WTC11 (cell line): ENCODE results near the gene LFNG. TPM values are rescaled to one million over a fixed set of nuclear protein-coding genes. Genes with fewer than 3 reads are reported as not detected.
A peak's percentile ranks its signal among the peaks of the same experiment; 100 is the strongest.

Source experiments
- ATAC-seq: fragments of 200-7000 bp; cut with Tn5 transposase; 2 replicates; pipeline ENCODE4 v1.10.0; 2021; ENCODE audit warnings: mild to moderate bottlenecking, moderate library complexity
- CTCF ChIA-PET: fragments of 300-600 bp; sonication (Branson Sonifier 250); formaldehyde crosslinking; loops from one replicate; lab custom pipeline; 2021; ENCODE audit warnings: antibody characterized with exemption; lab: Charles Lee
- POLR2A ChIA-PET: fragments of 350-600 bp; sonication (Branson Sonifier 250); formaldehyde crosslinking; loops from one replicate; lab custom pipeline; 2021; ENCODE audit warnings: antibody characterized with exemption; lab: Charles Lee
- DNase-seq: peaks from one replicate; pipeline ENCODE4 v3.0.0; 2021; ENCODE audit warnings: low spot score
- H3K27ac Mint-ChIP-seq: 2 replicates; pipeline ENCODE4 v1.8.0; 2021; ENCODE audit warnings: mixed read lengths
- H3K27me3 Mint-ChIP-seq: 2 replicates; pipeline ENCODE4 v1.8.0; 2021; ENCODE audit warnings: low read depth, mild to moderate bottlenecking, moderate library complexity, mixed read lengths
- H3K36me3 Mint-ChIP-seq: 2 replicates; pipeline ENCODE4 v1.8.0; 2021; ENCODE audit warnings: mixed read lengths
- H3K4me1 Mint-ChIP-seq: 2 replicates; pipeline ENCODE4 v1.8.0; 2022; ENCODE audit warnings: mixed read lengths
- H3K4me3 Mint-ChIP-seq: 2 replicates; pipeline ENCODE4 v1.8.0; 2021; ENCODE audit warnings: mild to moderate bottlenecking, moderate library complexity, mixed read lengths
- H3K9me3 Mint-ChIP-seq: 2 replicates; pipeline ENCODE4 v1.8.0; 2021; ENCODE audit warnings: mixed read lengths
- CBFB ChIP-seq: sonication (generic); formaldehyde crosslinking; IDR thresholded peaks from 2 replicates; pipeline ENCODE4 v1.8.1; 2022; ENCODE audit warnings: mild to moderate bottlenecking, low read depth, missing genetic modification reagents
- ETV6 ChIP-seq: sonication (generic); formaldehyde crosslinking; IDR thresholded peaks from 2 replicates; pipeline ENCODE4 v1.8.1; 2022; ENCODE audit warnings: mild to moderate bottlenecking, missing genetic modification reagents
- FOXJ3 ChIP-seq: sonication (generic); formaldehyde crosslinking; IDR thresholded peaks from 2 replicates; pipeline ENCODE4 v1.9.0; 2021; ENCODE audit warnings: missing genetic modification reagents, mild to moderate bottlenecking, borderline replicate concordance
- FOXP1 ChIP-seq: sonication (generic); formaldehyde crosslinking; IDR thresholded peaks from 2 replicates; pipeline ENCODE4 v1.8.0; 2022; ENCODE audit warnings: missing genetic modification reagents, mild to moderate bottlenecking, moderate library complexity, borderline replicate concordance
- PRRX2 ChIP-seq: fragments of 250-450 bp; sonication (Bioruptor Pico); IDR thresholded peaks from 2 replicates; pipeline ENCODE4 v1.8.0; 2021; ENCODE audit warnings: mild to moderate bottlenecking
- TCF7 ChIP-seq: sonication (generic); formaldehyde crosslinking; IDR thresholded peaks from 2 replicates; pipeline ENCODE4 v1.8.0; 2022; ENCODE audit warnings: mild to moderate bottlenecking, low read depth, missing genetic modification reagents, moderate library complexity
- TP53 ChIP-seq: sonication (generic); formaldehyde crosslinking; IDR thresholded peaks from 2 replicates; pipeline ENCODE4 v1.8.1; 2023; ENCODE audit warnings: mild to moderate bottlenecking, missing genetic modification reagents
- ZNF263 ChIP-seq: sonication (generic); formaldehyde crosslinking; IDR thresholded peaks from 2 replicates; pipeline ENCODE4 v1.8.1; 2022; ENCODE audit warnings: low read depth, mild to moderate bottlenecking, moderate library complexity, missing genetic modification reagents
- total RNA-seq: library from RNA; stranded (reverse); gene quantifications from 3 replicates; pipeline ENCODE4 v1.2.3, GENCODE V29; 2021
- TF ChIP-seq, protein P1 (sequence below): sonication (generic); formaldehyde crosslinking; IDR thresholded peaks from 2 replicates; pipeline ENCODE4 v1.8.1; 2023; ENCODE audit warnings: mild to moderate bottlenecking, missing genetic modification reagents
- TF ChIP-seq, protein P2 (sequence below): sonication (generic); formaldehyde crosslinking; IDR thresholded peaks from 2 replicates; pipeline ENCODE4 v1.8.0; 2022; ENCODE audit warnings: mild to moderate bottlenecking, missing genetic modification reagents
- TF ChIP-seq, protein P3 (sequence below): sonication (generic); formaldehyde crosslinking; IDR thresholded peaks from 2 replicates; pipeline ENCODE4 v1.8.0; 2023; ENCODE audit warnings: missing genetic modification reagents, mild to moderate bottlenecking, borderline replicate concordance
- TF ChIP-seq, protein P4 (sequence below): fragments of 250-450 bp; sonication (Bioruptor Pico); IDR thresholded peaks from 2 replicates; pipeline ENCODE4 v1.9.0; 2021; ENCODE audit warnings: mild to moderate bottlenecking
- TF ChIP-seq, protein P5 (sequence below): sonication (generic); formaldehyde crosslinking; IDR thresholded peaks from 2 replicates; pipeline ENCODE4 v1.8.0; 2023; ENCODE audit warnings: missing genetic modification reagents
- TF ChIP-seq, protein P6 (sequence below): sonication (generic); formaldehyde crosslinking; IDR thresholded peaks from 2 replicates; pipeline ENCODE4 v1.8.0; 2022; ENCODE audit warnings: mild to moderate bottlenecking, missing genetic modification reagents

The LFNG gene
- total RNA-seq, 1 experiment from 2014 or later = 29.4 TPM

DNA sequence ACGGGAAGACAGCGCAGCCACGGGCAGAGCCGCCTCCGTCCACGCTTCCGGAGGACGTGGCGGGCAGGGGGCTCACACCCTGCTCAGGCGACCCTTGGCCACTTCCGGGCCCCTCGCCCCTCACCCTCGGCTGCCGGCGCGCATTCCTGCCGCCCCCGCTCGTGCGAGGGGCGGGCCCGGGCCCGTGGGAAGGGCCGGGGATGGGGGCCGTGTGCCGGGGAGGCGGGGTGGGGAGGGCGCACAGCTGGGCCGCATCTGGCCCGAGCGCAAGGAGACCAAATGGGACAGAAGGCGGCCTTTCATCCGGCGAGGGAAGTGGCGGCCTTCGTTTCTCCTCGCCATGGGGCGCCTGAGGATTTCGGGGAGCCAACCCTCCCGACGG, 846 bp upstream of the LFNG start (continued):
- TF ChIP-seq, protein P1, sequence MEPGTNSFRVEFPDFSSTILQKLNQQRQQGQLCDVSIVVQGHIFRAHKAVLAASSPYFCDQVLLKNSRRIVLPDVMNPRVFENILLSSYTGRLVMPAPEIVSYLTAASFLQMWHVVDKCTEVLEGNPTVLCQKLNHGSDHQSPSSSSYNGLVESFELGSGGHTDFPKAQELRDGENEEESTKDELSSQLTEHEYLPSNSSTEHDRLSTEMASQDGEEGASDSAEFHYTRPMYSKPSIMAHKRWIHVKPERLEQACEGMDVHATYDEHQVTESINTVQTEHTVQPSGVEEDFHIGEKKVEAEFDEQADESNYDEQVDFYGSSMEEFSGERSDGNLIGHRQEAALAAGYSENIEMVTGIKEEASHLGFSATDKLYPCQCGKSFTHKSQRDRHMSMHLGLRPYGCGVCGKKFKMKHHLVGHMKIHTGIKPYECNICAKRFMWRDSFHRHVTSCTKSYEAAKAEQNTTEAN (CRISPR knock-in tag) = no peak

DNA sequence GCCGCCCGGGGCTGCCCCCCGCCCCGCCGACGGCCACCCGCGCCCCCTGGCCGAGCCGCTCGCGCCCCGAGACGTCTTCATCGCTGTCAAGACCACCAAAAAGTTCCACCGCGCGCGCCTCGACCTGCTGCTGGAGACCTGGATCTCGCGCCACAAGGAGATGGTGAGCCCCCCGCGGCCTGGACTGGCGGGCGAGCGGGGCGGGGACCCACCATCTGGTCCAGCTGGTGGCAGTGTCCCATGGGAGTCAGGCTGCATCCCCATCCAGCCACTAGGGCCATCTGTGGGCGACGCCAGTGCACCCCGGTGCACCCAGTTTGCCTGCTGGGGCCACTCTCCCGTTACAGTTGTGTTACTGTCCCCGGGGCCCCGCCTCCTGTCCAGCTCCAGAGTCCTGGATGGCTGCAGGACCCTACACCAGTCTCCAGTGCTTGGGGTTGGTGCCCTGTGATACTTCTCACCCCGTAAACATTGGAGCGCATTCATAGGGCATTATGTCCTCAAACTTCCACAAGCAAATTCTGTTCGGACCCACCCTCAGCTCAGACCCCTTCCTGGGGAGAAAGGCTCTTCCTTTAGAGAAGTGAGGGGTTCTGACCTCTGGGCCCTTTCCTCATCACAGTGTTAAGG, 672 bp downstream of the LFNG start:
- ChIA-PET CTCF (interaction anchor here (0.6 to 1.2 kb wide), 4 partner anchors 42 to 89 kb away, joined by 3 to 6 read pairs (median 3); no protein-coding TSS in a partner anchor), POLR2A (interaction anchor here (1.0 kb wide), 1 partner anchor 190 kb away, joined by 3 read pairs; no protein-coding TSS in a partner anchor)
- TF ChIP-seq, protein P2, sequence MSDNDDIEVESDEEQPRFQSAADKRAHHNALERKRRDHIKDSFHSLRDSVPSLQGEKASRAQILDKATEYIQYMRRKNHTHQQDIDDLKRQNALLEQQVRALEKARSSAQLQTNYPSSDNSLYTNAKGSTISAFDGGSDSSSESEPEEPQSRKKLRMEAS (CRISPR knock-in tag) = no peak
- TF ChIP-seq ETV6 (CRISPR knock-in tag) (0 out of 2 replicates have a peak, but pooled peaks have one; percentile 44), ZNF263 (CRISPR knock-in tag) (no peak), PRRX2 (no peak), TP53 (CRISPR knock-in tag) (no peak), FOXJ3 (no peak)
- TF ChIP-seq, protein P3, sequence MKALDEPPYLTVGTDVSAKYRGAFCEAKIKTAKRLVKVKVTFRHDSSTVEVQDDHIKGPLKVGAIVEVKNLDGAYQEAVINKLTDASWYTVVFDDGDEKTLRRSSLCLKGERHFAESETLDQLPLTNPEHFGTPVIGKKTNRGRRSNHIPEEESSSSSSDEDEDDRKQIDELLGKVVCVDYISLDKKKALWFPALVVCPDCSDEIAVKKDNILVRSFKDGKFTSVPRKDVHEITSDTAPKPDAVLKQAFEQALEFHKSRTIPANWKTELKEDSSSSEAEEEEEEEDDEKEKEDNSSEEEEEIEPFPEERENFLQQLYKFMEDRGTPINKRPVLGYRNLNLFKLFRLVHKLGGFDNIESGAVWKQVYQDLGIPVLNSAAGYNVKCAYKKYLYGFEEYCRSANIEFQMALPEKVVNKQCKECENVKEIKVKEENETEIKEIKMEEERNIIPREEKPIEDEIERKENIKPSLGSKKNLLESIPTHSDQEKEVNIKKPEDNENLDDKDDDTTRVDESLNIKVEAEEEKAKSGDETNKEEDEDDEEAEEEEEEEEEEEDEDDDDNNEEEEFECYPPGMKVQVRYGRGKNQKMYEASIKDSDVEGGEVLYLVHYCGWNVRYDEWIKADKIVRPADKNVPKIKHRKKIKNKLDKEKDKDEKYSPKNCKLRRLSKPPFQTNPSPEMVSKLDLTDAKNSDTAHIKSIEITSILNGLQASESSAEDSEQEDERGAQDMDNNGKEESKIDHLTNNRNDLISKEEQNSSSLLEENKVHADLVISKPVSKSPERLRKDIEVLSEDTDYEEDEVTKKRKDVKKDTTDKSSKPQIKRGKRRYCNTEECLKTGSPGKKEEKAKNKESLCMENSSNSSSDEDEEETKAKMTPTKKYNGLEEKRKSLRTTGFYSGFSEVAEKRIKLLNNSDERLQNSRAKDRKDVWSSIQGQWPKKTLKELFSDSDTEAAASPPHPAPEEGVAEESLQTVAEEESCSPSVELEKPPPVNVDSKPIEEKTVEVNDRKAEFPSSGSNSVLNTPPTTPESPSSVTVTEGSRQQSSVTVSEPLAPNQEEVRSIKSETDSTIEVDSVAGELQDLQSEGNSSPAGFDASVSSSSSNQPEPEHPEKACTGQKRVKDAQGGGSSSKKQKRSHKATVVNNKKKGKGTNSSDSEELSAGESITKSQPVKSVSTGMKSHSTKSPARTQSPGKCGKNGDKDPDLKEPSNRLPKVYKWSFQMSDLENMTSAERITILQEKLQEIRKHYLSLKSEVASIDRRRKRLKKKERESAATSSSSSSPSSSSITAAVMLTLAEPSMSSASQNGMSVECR (CRISPR knock-in tag) = peak; percentile 33; the same call in 1 of the 2 replicates
- TF ChIP-seq, protein P4, sequence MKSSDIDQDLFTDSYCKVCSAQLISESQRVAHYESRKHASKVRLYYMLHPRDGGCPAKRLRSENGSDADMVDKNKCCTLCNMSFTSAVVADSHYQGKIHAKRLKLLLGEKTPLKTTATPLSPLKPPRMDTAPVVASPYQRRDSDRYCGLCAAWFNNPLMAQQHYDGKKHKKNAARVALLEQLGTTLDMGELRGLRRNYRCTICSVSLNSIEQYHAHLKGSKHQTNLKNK (CRISPR knock-in tag) = no peak
- TF ChIP-seq, protein P5, sequence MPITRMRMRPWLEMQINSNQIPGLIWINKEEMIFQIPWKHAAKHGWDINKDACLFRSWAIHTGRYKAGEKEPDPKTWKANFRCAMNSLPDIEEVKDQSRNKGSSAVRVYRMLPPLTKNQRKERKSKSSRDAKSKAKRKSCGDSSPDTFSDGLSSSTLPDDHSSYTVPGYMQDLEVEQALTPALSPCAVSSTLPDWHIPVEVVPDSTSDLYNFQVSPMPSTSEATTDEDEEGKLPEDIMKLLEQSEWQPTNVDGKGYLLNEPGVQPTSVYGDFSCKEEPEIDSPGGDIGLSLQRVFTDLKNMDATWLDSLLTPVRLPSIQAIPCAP (CRISPR knock-in tag) = no peak
- TF ChIP-seq, protein P6, sequence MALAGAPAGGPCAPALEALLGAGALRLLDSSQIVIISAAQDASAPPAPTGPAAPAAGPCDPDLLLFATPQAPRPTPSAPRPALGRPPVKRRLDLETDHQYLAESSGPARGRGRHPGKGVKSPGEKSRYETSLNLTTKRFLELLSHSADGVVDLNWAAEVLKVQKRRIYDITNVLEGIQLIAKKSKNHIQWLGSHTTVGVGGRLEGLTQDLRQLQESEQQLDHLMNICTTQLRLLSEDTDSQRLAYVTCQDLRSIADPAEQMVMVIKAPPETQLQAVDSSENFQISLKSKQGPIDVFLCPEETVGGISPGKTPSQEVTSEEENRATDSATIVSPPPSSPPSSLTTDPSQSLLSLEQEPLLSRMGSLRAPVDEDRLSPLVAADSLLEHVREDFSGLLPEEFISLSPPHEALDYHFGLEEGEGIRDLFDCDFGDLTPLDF (CRISPR knock-in tag) = no peak
- Mint-ChIP-seq H3K27ac (no peak overlapping the region), H3K9me3 (no peaks in the 10 kb centered on the region), H3K4me3 (peak overlapping the region; percentile 85), H3K36me3 (no peaks in the 10 kb centered on the region), H3K4me1 (peaks cover 45% of the 10 kb centered on the region), H3K27me3 (peaks cover 24% of the 10 kb centered on the region)
- DNase-seq = no peak
- no peak for ATAC-seq

DNA sequence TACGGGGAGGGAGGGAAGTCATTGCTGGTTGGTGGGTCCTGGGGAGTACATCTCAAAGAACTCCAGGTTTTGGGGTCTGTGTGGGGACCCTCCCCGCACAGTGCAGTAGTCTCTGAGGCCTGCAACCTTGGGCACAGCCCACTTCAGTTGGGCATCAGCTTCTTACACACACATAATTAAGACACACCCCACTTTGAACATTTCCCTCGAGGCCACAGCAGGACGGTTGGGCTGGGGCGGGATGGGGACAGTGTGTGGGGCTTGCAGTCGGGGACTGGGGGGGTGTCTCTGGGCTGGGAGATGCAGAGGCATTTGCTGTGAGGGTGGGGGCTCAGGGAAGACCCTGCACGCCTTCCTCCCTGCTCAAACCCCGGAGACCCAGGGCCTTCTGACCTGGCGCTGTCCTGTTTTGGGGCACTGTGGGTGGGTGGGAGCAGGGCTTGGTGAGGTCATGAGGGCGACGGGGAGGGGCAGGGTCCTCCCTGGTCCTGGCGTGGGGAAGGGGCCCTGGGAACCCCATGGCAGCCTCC, 1.3 kb downstream of the LFNG start:
- Mint-ChIP-seq H3K27me3 (peaks cover 24% of the 10 kb centered on the region), H3K4me3 (peak overlapping the region; percentile 85), H3K27ac (no peak overlapping the region), H3K36me3 (0 out of 2 replicates have a peak, but pooled peaks cover 1% of the 10 kb centered on the region), H3K4me1 (peaks cover 48% of the 10 kb centered on the region), H3K9me3 (no peaks in the 10 kb centered on the region)
- ChIA-PET CTCF (interaction anchor here (0.6 to 1.2 kb wide), 5 partner anchors 43 to 88 kb away, joined by 3 to 6 read pairs (median 3); no protein-coding TSS in a partner anchor), POLR2A (interaction anchor here (0.7 to 1.0 kb wide), 2 partner anchors 184 to 189 kb away, joined by 3 read pairs; no protein-coding TSS in a partner anchor)
- TF ChIP-seq TCF7 (CRISPR knock-in tag) (no peak), CBFB (CRISPR knock-in tag) (no peak), FOXP1 (CRISPR knock-in tag) (no peak), ZNF263 (CRISPR knock-in tag) (no peak)
- TF ChIP-seq, protein P3 (CRISPR knock-in tag) = no peak
- ATAC-seq (no peak), DNase-seq (no peak)
